ENCODE results near the gene GRID2IP. TPM values are rescaled to one million over a fixed set of nuclear protein-coding genes. Genes with fewer than 3 reads are reported as not detected.

Gene GRID2IP
- total RNA-seq, 1 donor from 2014 or later = not detected

Other genes with a start within 250 kb of the GRID2IP start
- gene FAM220A, start 202.5 kb downstream of the GRID2IP start, total RNA-seq = 16.7 and 18.7 TPM in 2 replicates
- gene RAC1, start 176.9 kb downstream of the GRID2IP start, total RNA-seq = 58.9 and 105 TPM in 2 replicates
- gene DAGLB, start 103.5 kb downstream of the GRID2IP start, total RNA-seq = 20.2 and 22.6 TPM in 2 replicates
- gene KDELR2, start 67.3 kb downstream of the GRID2IP start, total RNA-seq = 121 and 133 TPM in 2 replicates
- gene ZDHHC4, start 26.0 kb upstream of the GRID2IP start, total RNA-seq = 37.1 and 49.2 TPM in 2 replicates
- 13.1 and 14.5 TPM in 2 replicates for gene INTS15, start 38.6 kb upstream of the GRID2IP start, total RNA-seq
- 0.93 and 1.0 TPM in 2 replicates for gene ZNF853, start 64.1 kb upstream of the GRID2IP start, total RNA-seq
- gene ZNF316, start 85.9 kb upstream of the GRID2IP start, total RNA-seq = 18.4 and 25.9 TPM in 2 replicates
- gene ZNF12, start 155.5 kb upstream of the GRID2IP start, total RNA-seq = 16.8 and 18.7 TPM in 2 replicates
- 0.19 and 0.34 TPM in 2 replicates for gene RSPH10B2, start 202.6 kb upstream of the GRID2IP start, total RNA-seq

Measured in dermis blood vessel endothelial cell (primary cell).